GM19455 (cell line): ENCODE results near the gene MRPL27.
A peak's percentile ranks its signal among the peaks of the same experiment; 100 is the strongest.
"Not testable (repeated sequence)": the region's sequence is repeated elsewhere in the genome, so short reads cannot be mapped to it uniquely, and the experiment has no call there.

Source experiments
- ATAC-seq: cut with Tn5 transposase; IDR thresholded peaks from one replicate; pipeline ENCODE4 v1.9.1; 2021; ENCODE audit not compliant: unreplicated experiment

MRPL27 gene

GRCh38 chr17:50347117-50347893 lies 25.7 kb downstream of the MRPL27 start:
- ATAC-seq, result no peak

- peak; percentile 46 for ATAC-seq
Observed at GRCh38 chr17:50346313-50347116, 26.5 kb downstream of the MRPL27 start.

- peak; percentile 67 for ATAC-seq
Observed at GRCh38 chr17:50345432-50346312, 27.3 kb downstream of the MRPL27 start, which contains the start of gene XYLT2. TSS of gene XYLT2 (plus strand) at chr17:50346126. CDS start at chr17:50346141, 15 bp downstream.

- no peak for ATAC-seq
Observed at GRCh38 chr17:50344731-50345365, 28.1 kb downstream of the MRPL27 start.

GRCh38 chr17:50339381-50339780 lies 33.6 kb downstream of the MRPL27 start:
- ATAC-seq, result no peak

GRCh38 chr17:50338645-50339044 lies 34.3 kb downstream of the MRPL27 start:
- ATAC-seq, result no peak

- no peak for ATAC-seq
Observed at GRCh38 chr17:50337956-50338355, 35.0 kb downstream of the MRPL27 start.

GRCh38 chr17:50333291-50334057 lies 39.5 kb downstream of the MRPL27 start:
- ATAC-seq, result not testable (repeated sequence)

- no peak for ATAC-seq
Observed at GRCh38 chr17:50332196-50332595, 40.8 kb downstream of the MRPL27 start.

GRCh38 chr17:50331085-50331791 lies 41.7 kb downstream of the MRPL27 start:
- ATAC-seq, result no peak

- ATAC-seq, result no peak
Observed at GRCh38 chr17:50330151-50330775, 42.7 kb downstream of the MRPL27 start.

GRCh38 chr17:50329716-50330115 lies 43.3 kb downstream of the MRPL27 start:
- ATAC-seq, result no peak

- no peak for ATAC-seq
Observed at GRCh38 chr17:50328363-50329325, 44.3 kb downstream of the MRPL27 start.

GRCh38 chr17:50326831-50327364 lies 46.1 kb downstream of the MRPL27 start:
- ATAC-seq, result no peak

- no peak for ATAC-seq
Observed at GRCh38 chr17:50325906-50326305, 47.1 kb downstream of the MRPL27 start.

GRCh38 chr17:50323060-50323459 lies 49.9 kb downstream of the MRPL27 start:
- ATAC-seq, result no peak

- no peak for ATAC-seq
Observed at GRCh38 chr17:50322271-50322670, 50.7 kb downstream of the MRPL27 start.
